Caki2 (cell line): ENCODE measurements around the gene OIP5. TPM values are rescaled to one million over a fixed set of nuclear protein-coding genes. Genes with fewer than 3 reads are reported as not detected.
"Not testable (repeated sequence)": the region's sequence is repeated elsewhere in the genome, so short reads cannot be mapped to it uniquely, and the experiment has no call there.

Experiments
- DNase-seq: peaks from one replicate; pipeline ENCODE4 v3.0.0-alpha.2; 2015; ENCODE audit warnings: low read depth
- in situ Hi-C: cut with HindIII; loops from 2 replicates; pipeline ENCODE4 v1.10.0; 2016; ENCODE audit warnings: low sequenced_read_pairs, low pct_unique_long_range_greater_than_20kb, mixed read lengths
- total RNA-seq: library from RNA; depleted of rRNA; stranded (reverse); fragments of >200 nt; shearing (Covaris generic); gene quantifications from 2 replicates; pipeline ENCODE4 v1.2.3, GENCODE V29; 2014; ENCODE audit warnings: low replicate concordance

The OIP5 gene
- total RNA-seq, 1 experiment from 2014 or later: 93.0 TPM

- in situ Hi-C loops: no loop called here
These were observed 23.0 kb downstream of the OIP5 start for GRCh38 chr15:41309226-41309905.

GRCh38 chr15:41307679-41308078 is 24.7 kb downstream of the OIP5 start:
- in situ Hi-C loops: no loop called here

More at GRCh38 chr15:41309226-41309905, 23.0 kb downstream of the OIP5 start:
- DNase-seq: no peak

GRCh38 chr15:41304149-41304770 is 28.1 kb downstream of the OIP5 start:
- DNase-seq: no peak
- in situ Hi-C loops: no loop called here

More at GRCh38 chr15:41307679-41308078, 24.7 kb downstream of the OIP5 start:
- DNase-seq: no peak

- DNase-seq: no peak
- in situ Hi-C loops: no loop called here
These were observed 30.8 kb downstream of the OIP5 start for GRCh38 chr15:41301587-41301986.

GRCh38 chr15:41301139-41301538 is 31.3 kb downstream of the OIP5 start:
- DNase-seq, in situ Hi-C loops: not testable (repeated sequence)

GRCh38 chr15:41292521-41292920 is 39.9 kb downstream of the OIP5 start:
- no peak for DNase-seq
- in situ Hi-C loops: no loop called here

GRCh38 chr15:41291065-41291631 is 41.2 kb downstream of the OIP5 start:
- in situ Hi-C loops: no loop called here
- DNase-seq: no peak

- DNase-seq: no peak
- in situ Hi-C loops: no loop called here
These were observed 42.4 kb downstream of the OIP5 start for GRCh38 chr15:41289953-41290352.

GRCh38 chr15:41288464-41288863 is 43.9 kb downstream of the OIP5 start:
- in situ Hi-C loops: no loop called here
- no peak for DNase-seq

GRCh38 chr15:41286665-41287333 is 45.6 kb downstream of the OIP5 start:
- no peak for DNase-seq

GRCh38 chr15:41285285-41285684 is 47.1 kb downstream of the OIP5 start:
- in situ Hi-C loops: no loop called here
- no peak for DNase-seq

More at GRCh38 chr15:41286665-41287333, 45.6 kb downstream of the OIP5 start:
- in situ Hi-C loops: no loop called here

- in situ Hi-C loops: no loop called here
- no peak for DNase-seq
These were observed 47.8 kb downstream of the OIP5 start for GRCh38 chr15:41284427-41285177.

GRCh38 chr15:41283653-41284426 is 48.6 kb downstream of the OIP5 start:
- in situ Hi-C loops: no loop called here
- peak; percentile 99 for DNase-seq

- in situ Hi-C loops, DNase-seq: not testable (repeated sequence)
These were observed 49.3 kb downstream of the OIP5 start for GRCh38 chr15:41282980-41283652.

GRCh38 chr15:41282436-41282835 is 50.0 kb downstream of the OIP5 start:
- in situ Hi-C loops, DNase-seq: not testable (repeated sequence)

- in situ Hi-C loops: no loop called here
These were observed 51.2 kb downstream of the OIP5 start for GRCh38 chr15:41281236-41281635.

More at GRCh38 chr15:41281236-41281635, 51.2 kb downstream of the OIP5 start:
- DNase-seq: peak; percentile 65
